GM12865 (cell line): ENCODE data around the gene PSMD3.

Experiments used
- DNase-seq: peaks from one replicate; pipeline ENCODE4 v3.0.0; 2010; ENCODE audit warnings: low read depth
- H3K4me3 ChIP-seq: 2 replicates; pipeline ENCODE4 v1.5.1; 2011; ENCODE audit warnings: mild to moderate bottlenecking, low read depth, low read length, control low read depth
- TF ChIP-seq, protein P1 (sequence below): IDR thresholded peaks from 2 replicates; pipeline ENCODE4 v1.5.1; 2011; ENCODE audit warnings: low read length, control low read depth, low read depth, inconsistent platforms; ENCODE audit not compliant: insufficient read depth; ENCODE audit errors: missing control alignments

PSMD3 gene

DNA sequence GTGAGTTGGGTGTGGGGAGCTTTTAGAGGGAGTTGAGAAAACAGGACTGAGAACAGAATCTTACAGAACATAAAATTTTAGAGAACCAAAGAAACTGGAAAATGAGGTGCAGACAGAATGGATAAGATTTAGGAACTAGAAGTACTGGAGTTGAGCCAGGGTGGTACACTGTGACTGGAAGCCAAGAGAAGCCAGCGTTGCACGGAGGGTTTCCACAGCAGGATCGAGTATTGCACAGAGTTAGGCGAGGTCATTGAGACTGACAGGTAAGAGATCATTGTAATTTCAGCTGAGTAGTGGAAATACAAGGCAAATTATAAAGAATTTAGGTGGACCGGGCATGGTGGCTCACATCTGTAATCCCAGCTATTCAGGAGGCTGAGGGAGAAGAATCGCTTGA, 11.2 kb upstream of the PSMD3 start:
- TF ChIP-seq, protein P1, sequence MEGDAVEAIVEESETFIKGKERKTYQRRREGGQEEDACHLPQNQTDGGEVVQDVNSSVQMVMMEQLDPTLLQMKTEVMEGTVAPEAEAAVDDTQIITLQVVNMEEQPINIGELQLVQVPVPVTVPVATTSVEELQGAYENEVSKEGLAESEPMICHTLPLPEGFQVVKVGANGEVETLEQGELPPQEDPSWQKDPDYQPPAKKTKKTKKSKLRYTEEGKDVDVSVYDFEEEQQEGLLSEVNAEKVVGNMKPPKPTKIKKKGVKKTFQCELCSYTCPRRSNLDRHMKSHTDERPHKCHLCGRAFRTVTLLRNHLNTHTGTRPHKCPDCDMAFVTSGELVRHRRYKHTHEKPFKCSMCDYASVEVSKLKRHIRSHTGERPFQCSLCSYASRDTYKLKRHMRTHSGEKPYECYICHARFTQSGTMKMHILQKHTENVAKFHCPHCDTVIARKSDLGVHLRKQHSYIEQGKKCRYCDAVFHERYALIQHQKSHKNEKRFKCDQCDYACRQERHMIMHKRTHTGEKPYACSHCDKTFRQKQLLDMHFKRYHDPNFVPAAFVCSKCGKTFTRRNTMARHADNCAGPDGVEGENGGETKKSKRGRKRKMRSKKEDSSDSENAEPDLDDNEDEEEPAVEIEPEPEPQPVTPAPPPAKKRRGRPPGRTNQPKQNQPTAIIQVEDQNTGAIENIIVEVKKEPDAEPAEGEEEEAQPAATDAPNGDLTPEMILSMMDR, result no peak
- DNase-seq, result no peak
- no peak overlapping the region for H3K4me3 ChIP-seq

DNA sequence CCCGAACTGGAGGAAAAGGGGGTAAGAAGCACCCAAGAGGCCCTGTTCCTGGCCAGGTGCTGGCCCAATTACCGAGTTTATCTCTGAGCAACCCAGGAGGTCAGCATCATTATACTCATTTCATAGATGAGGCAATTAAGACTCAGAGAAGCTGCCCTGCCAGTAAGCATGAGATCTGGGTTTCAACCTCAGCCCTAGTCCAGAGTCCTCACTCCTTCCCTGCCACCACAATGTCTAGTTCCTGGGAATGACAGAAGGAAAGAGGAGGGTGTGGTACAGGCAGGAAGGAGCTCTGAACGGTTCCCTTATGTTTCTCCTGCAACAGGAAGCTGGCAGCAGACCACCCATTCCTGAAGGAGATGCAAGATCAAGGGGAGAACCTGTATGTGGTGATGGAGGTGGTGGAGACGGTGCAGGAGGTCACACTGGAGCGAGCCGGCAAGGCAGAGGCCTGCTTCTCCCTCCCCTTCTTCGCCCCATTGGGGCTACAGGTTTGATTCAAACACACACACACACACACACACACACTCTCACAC, 10.4 kb upstream of the PSMD3 start:
- TF ChIP-seq, protein P1, result no peak
- no peak for DNase-seq
- H3K4me3 ChIP-seq, result no peak overlapping the region

DNA sequence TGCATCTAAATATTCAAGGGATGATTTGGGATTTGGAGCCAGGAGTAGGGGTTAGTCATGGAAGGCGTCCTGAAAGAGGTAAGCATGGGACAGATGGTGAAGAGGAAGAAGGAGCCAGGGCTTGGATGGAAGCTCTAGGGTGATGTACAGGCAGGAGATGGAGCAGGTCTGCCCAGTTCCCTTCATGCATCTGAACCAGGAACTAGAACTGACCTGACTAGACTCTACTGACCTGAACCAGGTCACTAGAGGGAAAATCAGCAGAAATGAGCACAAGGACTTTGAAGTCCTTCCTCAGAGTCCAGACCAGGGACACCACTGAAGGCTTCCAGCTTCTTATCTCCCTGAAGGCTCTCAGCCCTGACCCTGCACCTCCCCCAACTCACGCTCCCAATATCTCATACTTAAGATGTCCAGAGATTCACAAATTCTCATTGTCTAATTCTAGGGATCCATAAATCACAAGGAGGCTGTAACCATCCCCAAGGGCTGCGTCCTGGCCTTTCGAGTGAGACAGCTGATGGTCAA, 9.5 kb upstream of the PSMD3 start:
- no peak for DNase-seq
- TF ChIP-seq, protein P1, result no peak
- H3K4me3 ChIP-seq, result no peak overlapping the region

DNA sequence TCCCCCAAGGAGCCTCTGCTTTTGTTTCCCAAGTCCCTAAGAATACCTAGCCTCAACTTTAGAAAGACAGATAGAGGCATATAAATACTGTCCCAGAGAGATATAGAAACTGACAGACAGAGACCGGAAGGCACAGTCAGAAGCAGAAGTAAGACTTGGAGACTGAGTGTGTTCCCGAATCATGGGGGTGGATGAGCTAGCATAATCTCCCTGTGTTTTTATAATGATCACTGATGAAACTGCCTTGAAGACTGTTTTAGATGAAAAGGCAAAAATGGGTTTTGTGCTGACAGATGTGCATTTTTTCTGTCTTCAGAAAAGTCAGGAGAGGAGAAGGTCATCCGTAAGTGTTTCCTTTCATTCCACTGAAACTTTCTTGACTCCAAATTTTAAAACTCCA, 8.3 kb upstream of the PSMD3 start:
- H3K4me3 ChIP-seq, result no peak overlapping the region
- TF ChIP-seq, protein P1, result no peak
- DNase-seq, result no peak

DNA sequence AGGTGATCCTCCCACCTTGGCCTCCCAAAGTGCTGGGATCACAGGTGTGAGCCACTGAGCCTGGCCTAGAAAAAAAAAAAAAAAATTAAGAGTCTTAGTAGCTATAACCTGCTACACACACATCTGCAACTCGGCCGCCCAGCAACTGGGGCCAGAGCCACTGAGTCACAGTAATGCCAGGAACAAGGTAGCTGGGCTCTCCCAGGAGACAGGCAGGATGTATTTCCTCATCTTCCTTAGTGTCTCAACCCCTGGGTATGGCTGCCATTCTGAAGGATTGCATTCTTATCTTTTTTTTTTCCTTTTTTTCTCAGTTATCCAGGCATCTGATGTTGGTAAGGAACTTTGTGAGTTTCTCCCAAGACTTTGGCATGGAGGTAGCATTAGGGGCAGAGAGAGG, 7.1 kb upstream of the PSMD3 start:
- H3K4me3 ChIP-seq, result no peak overlapping the region
- TF ChIP-seq, protein P1, result no peak
- DNase-seq, result no peak

DNA sequence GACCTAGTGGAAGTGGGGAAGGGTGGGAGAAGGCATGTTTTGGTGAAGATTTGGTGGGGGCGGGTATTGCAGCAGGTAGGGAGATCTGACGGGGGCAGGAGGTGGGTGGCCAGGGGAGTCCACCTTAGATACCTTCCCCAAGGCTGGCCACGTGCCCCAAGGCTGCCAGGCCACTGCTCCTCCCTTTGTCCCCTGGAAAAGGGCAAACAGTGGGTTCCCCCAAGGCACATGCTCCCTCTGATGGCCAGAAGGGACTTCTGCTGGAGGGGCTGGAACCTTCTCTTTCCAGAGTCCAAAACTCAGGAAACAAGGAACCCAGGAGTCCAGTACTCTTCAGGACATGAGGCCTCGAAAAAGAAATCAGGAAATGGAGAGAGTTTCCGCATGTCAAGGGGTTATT, 6.2 kb upstream of the PSMD3 start:
- DNase-seq, result no peak
- TF ChIP-seq, protein P1, result no peak
- H3K4me3 ChIP-seq, result no peak overlapping the region

DNA sequence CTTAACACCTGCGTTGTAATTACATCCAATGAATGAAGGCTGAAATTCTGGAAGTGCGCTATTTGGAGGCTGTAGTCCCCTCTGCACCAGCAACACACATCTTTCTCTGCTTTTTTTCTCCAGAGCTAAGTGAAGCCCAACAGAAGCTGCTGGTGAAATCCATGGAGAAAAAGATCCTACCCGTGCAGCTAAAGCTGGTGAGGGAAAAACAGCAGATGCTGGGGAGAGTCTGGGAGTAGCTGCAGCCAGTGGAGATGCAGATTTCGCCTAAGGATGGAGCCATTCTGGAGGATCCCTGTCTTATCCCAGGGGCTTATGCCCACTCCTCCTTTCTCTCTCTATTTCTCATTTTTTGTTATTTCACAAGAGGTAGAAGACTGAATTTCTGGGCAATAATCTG, 4.8 kb upstream of the PSMD3 start:
- no peak for DNase-seq
- H3K4me3 ChIP-seq, result no peak overlapping the region
- TF ChIP-seq, protein P1, result no peak
